ENCODE results near the gene FSCN2. TPM values are rescaled to one million over a fixed set of nuclear protein-coding genes. Genes with fewer than 3 reads are reported as not detected.
A peak's percentile ranks its signal among the peaks of the same experiment; 100 is the strongest.

The FSCN2 gene
- total and polyA plus RNA-seq, 8 donors = 2.5 to 15.3 (median 10.7) TPM

- no peaks in the 10 kb centered on the region for H3K9me3 ChIP-seq
- peaks cover 0 to 13% (median 7%) of the 10 kb centered on the region in 3 donors for H3K4me1 ChIP-seq
- ATAC-seq (no peak), FAIRE-seq (no peak), DNase-seq (peak in 1 of 6 donors; percentile 16)
- H3K27me3 ChIP-seq = no peaks in the 10 kb centered on the region
- 84 to 85% methylated on average over 8 of the region's 8 CpGs for WGBS, 2 donors
- peaks cover 0 to 20% (median 9%) of the 10 kb centered on the region in 3 donors for H3K36me3 ChIP-seq
- H3K4me3 ChIP-seq = no peak overlapping the region
- H3K27ac ChIP-seq = no peak overlapping the region
- TF ChIP-seq CTCF (IDR thresholded peaks at IDR 0.05) = no peak
- intact Hi-C loops (cut with DNase I) = no loop called here
These were observed 46.4 kb downstream of the FSCN2 start for GRCh38 chr17:81574643-81574956.

GRCh38 chr17:81575836-81576235, 47.7 kb downstream of the FSCN2 start:
- FAIRE-seq (no peak), DNase-seq (no peak), ATAC-seq (peak in 1 of 4 donors; percentile 9)
- Histone ChIP-seq H3K27ac (no peak overlapping the region), H3K4me1 (peaks cover 0 to 13% (median 7%) of the 10 kb centered on the region in 3 donors), H3K27me3 (no peaks in the 10 kb centered on the region), H3K36me3 (peaks cover 0 to 8% (median 5%) of the 10 kb centered on the region in 3 donors), H3K4me3 (no peak overlapping the region), H3K9me3 (no peaks in the 10 kb centered on the region)
- TF ChIP-seq CTCF (IDR thresholded peaks at IDR 0.05) = no peak
- WGBS, 2 donors = 55 to 62% methylated on average over 3 of the region's 3 CpGs
- intact Hi-C loops (cut with DNase I) = no loop called here

- FAIRE-seq (no peak), DNase-seq (peak in 1 of 6 donors; percentile 58), ATAC-seq (peak in 3 of 4 donors; percentile 54 to 66 (median 61))
- intact Hi-C loops (cut with DNase I) = no loop called here
- Histone ChIP-seq H3K27me3 (no peaks in the 10 kb centered on the region), H3K9me3 (no peaks in the 10 kb centered on the region), H3K4me3 (no peak overlapping the region), H3K27ac (no peak overlapping the region), H3K36me3 (no peaks in the 10 kb centered on the region), H3K4me1 (peaks cover 0 to 13% (median 7%) of the 10 kb centered on the region in 3 donors)
- no peak for TF ChIP-seq CTCF (IDR thresholded peaks at IDR 0.05)
- WGBS, 2 donors = 57 to 73% methylated on average over 16 to 17 of the region's 17 CpGs
These were observed 48.6 kb downstream of the FSCN2 start for GRCh38 chr17:81576621-81577277.

- no peak overlapping the region for H3K4me3 ChIP-seq
- H3K9me3 ChIP-seq = no peaks in the 10 kb centered on the region
- TF ChIP-seq CTCF (IDR thresholded peaks at IDR 0.05) = no peak
- ATAC-seq (peak in 3 of 4 donors; percentile 13 to 22 (median 15)), DNase-seq (peak in 1 of 6 donors; percentile 34), FAIRE-seq (no peak)
- H3K27ac ChIP-seq = no peak overlapping the region
- no peaks in the 10 kb centered on the region for H3K27me3 ChIP-seq
- peaks cover 0 to 13% (median 7%) of the 10 kb centered on the region in 3 donors for H3K4me1 ChIP-seq
- intact Hi-C loops (cut with DNase I) = no loop called here
- WGBS, 2 donors = 82 to 89% methylated on average over 11 of the region's 11 CpGs
- peaks cover 0 to under 1% (median 0%) of the 10 kb centered on the region in 3 donors for H3K36me3 ChIP-seq
These were observed 49.3 kb downstream of the FSCN2 start for GRCh38 chr17:81577278-81578000.

GRCh38 chr17:81578038-81578441, 49.9 kb downstream of the FSCN2 start:
- Histone ChIP-seq H3K27ac (no peak overlapping the region), H3K4me1 (peaks cover 0 to 13% (median 7%) of the 10 kb centered on the region in 3 donors), H3K36me3 (peaks cover 0 to 7% (median 0%) of the 10 kb centered on the region in 3 donors), H3K4me3 (no peak overlapping the region), H3K9me3 (no peaks in the 10 kb centered on the region), H3K27me3 (no peaks in the 10 kb centered on the region)
- intact Hi-C loops (cut with DNase I) = no loop called here
- ATAC-seq (no peak), FAIRE-seq (no peak), DNase-seq (peak in 1 of 6 donors; percentile 39)
- TF ChIP-seq CTCF (IDR thresholded peaks at IDR 0.05) = no peak
- 93 to 95% methylated on average over 10 of the region's 10 CpGs for WGBS, 2 donors

All from pancreas (tissue), 10 donors.